GM18520 (cell line): ENCODE measurements around the gene KCNMA1.
"Not testable (repeated sequence)": the region's sequence is repeated elsewhere in the genome, so short reads cannot be mapped to it uniquely, and the experiment has no call there.

Experiments
- ATAC-seq: cut with Tn5 transposase; IDR thresholded peaks from one replicate; pipeline ENCODE4 v1.9.1; 2021; ENCODE audit not compliant: unreplicated experiment

Gene KCNMA1

GRCh38 chr10:77404810-77405209, 232.8 kb downstream of the KCNMA1 start:
- ATAC-seq, result no peak

GRCh38 chr10:77403761-77404160, 233.8 kb downstream of the KCNMA1 start:
- no peak for ATAC-seq

GRCh38 chr10:77401683-77402082, 235.9 kb downstream of the KCNMA1 start:
- no peak for ATAC-seq

- no peak for ATAC-seq
Observed at GRCh38 chr10:77400033-77400432, 237.6 kb downstream of the KCNMA1 start.

GRCh38 chr10:77398986-77399755, 238.4 kb downstream of the KCNMA1 start:
- ATAC-seq, result no peak

- no peak for ATAC-seq
Observed at GRCh38 chr10:77398558-77398957, 239.1 kb downstream of the KCNMA1 start.

- ATAC-seq, result no peak
Observed at GRCh38 chr10:77397103-77397502, 240.5 kb downstream of the KCNMA1 start.

- ATAC-seq, result no peak
Observed at GRCh38 chr10:77396290-77396689, 241.3 kb downstream of the KCNMA1 start.

- ATAC-seq, result no peak
Observed at GRCh38 chr10:77393821-77394501, 243.6 kb downstream of the KCNMA1 start.

GRCh38 chr10:77393411-77393810, 244.2 kb downstream of the KCNMA1 start:
- ATAC-seq, result no peak

GRCh38 chr10:77392851-77393250, 244.8 kb downstream of the KCNMA1 start:
- no peak for ATAC-seq

GRCh38 chr10:77392236-77392721, 245.3 kb downstream of the KCNMA1 start:
- ATAC-seq, result no peak

GRCh38 chr10:77391605-77392235, 245.9 kb downstream of the KCNMA1 start:
- ATAC-seq, result no peak

GRCh38 chr10:77390481-77390891, 247.1 kb downstream of the KCNMA1 start:
- no peak for ATAC-seq

- no peak for ATAC-seq
Observed at GRCh38 chr10:77388571-77389100, 249.0 kb downstream of the KCNMA1 start.

GRCh38 chr10:77387701-77388100, 249.9 kb downstream of the KCNMA1 start:
- not testable (repeated sequence) for ATAC-seq

- ATAC-seq, result no peak
Observed at GRCh38 chr10:77387247-77387646, 250.4 kb downstream of the KCNMA1 start.

- no peak for ATAC-seq
Observed at GRCh38 chr10:77386838-77387237, 250.8 kb downstream of the KCNMA1 start.

GRCh38 chr10:77386365-77386764, 251.2 kb downstream of the KCNMA1 start:
- no peak for ATAC-seq

- no peak for ATAC-seq
Observed at GRCh38 chr10:77385315-77385714, 252.3 kb downstream of the KCNMA1 start.

- ATAC-seq, result no peak
Observed at GRCh38 chr10:77383861-77384553, 253.6 kb downstream of the KCNMA1 start.
